Esophagus squamous epithelium (tissue), 4 donors: Measurements from ENCODE around the gene SMAD1.

ENCODE experiments used
- POLR2A ChIP-seq, 4 donors: fragments of 450-650 bp; IDR thresholded peaks; one replicate each; pipeline ENCODE4 v1.6.1; 2017; ENCODE audit warnings: antibody characterized with exemption in 4 of 4, mild to moderate bottlenecking in 4 of 4, moderate library complexity in 3 of 4
- TF ChIP-seq, protein P1 (sequence below), 6 experiments: fragments of 450-650 bp in 4 of 6; fragments of 200-600 bp in 2 of 6; sonication (generic) in 2 of 6; IDR thresholded peaks; one replicate each; pipeline ENCODE4 v1.5.1; 2016 to 2019; ENCODE audit warnings: antibody characterized with exemption in 6 of 6, mild to moderate bottlenecking in 4 of 6, moderate library complexity in 4 of 6

GRCh38 chr4:145446184-145446583 lies 35.5 kb upstream of the SMAD1 start:
- TF ChIP-seq, protein P1, sequence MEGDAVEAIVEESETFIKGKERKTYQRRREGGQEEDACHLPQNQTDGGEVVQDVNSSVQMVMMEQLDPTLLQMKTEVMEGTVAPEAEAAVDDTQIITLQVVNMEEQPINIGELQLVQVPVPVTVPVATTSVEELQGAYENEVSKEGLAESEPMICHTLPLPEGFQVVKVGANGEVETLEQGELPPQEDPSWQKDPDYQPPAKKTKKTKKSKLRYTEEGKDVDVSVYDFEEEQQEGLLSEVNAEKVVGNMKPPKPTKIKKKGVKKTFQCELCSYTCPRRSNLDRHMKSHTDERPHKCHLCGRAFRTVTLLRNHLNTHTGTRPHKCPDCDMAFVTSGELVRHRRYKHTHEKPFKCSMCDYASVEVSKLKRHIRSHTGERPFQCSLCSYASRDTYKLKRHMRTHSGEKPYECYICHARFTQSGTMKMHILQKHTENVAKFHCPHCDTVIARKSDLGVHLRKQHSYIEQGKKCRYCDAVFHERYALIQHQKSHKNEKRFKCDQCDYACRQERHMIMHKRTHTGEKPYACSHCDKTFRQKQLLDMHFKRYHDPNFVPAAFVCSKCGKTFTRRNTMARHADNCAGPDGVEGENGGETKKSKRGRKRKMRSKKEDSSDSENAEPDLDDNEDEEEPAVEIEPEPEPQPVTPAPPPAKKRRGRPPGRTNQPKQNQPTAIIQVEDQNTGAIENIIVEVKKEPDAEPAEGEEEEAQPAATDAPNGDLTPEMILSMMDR (IDR thresholded peaks at IDR 0.05): no peak
- TF ChIP-seq POLR2A (IDR thresholded peaks at IDR 0.05): no peak
